HG02943 (cell line): ENCODE data around the gene PRG3.
A peak's percentile ranks its signal among the peaks of the same experiment; 100 is the strongest.

Source experiments
- ATAC-seq: cut with Tn5 transposase; IDR thresholded peaks from one replicate; pipeline ENCODE4 v1.9.1; 2021; ENCODE audit warnings: mild to moderate bottlenecking, low read depth, moderate library complexity; ENCODE audit not compliant: unreplicated experiment

The PRG3 gene

GRCh38 chr11:57380975-57381374 is at the start of gene PRG3:
PRG3 (minus strand) TSS chr11:57381150; CDS start chr11:57380708, 442 bp downstream.
- no peak for ATAC-seq

GRCh38 chr11:57429946-57430345 is 49.0 kb upstream of the PRG3 start:
- no peak for ATAC-seq

GRCh38 chr11:57428643-57429042 is 47.7 kb upstream of the PRG3 start:
- ATAC-seq, result no peak

GRCh38 chr11:57427727-57428082 is 46.8 kb upstream of the PRG3 start:
- no peak for ATAC-seq

GRCh38 chr11:57426929-57427726 is 46.2 kb upstream of the PRG3 start, which contains the start of gene SLC43A3:
SLC43A3 (minus strand) TSS chr11:57427121; CDS start chr11:57426172, 949 bp downstream.
- peak; percentile 56 for ATAC-seq

- ATAC-seq, result peak; percentile 3
Measured at GRCh38 chr11:57426439-57426928, 45.5 kb upstream of the PRG3 start.

- ATAC-seq, result no peak
Measured at GRCh38 chr11:57425565-57426438, 44.9 kb upstream of the PRG3 start.

GRCh38 chr11:57424792-57425564 is 44.0 kb upstream of the PRG3 start:
- peak; percentile 88 for ATAC-seq

GRCh38 chr11:57424137-57424791 is 43.3 kb upstream of the PRG3 start:
- no peak for ATAC-seq

GRCh38 chr11:57422669-57423068 is 41.7 kb upstream of the PRG3 start:
- no peak for ATAC-seq

GRCh38 chr11:57421805-57422204 is 40.9 kb upstream of the PRG3 start:
- no peak for ATAC-seq

- no peak for ATAC-seq
Measured at GRCh38 chr11:57421066-57421465, 40.1 kb upstream of the PRG3 start.

GRCh38 chr11:57419146-57419545 is 38.2 kb upstream of the PRG3 start:
- ATAC-seq, result no peak

GRCh38 chr11:57418131-57418530 is 37.2 kb upstream of the PRG3 start:
- no peak for ATAC-seq

- no peak for ATAC-seq
Measured at GRCh38 chr11:57417056-57417455, 36.1 kb upstream of the PRG3 start.

- ATAC-seq, result no peak
Measured at GRCh38 chr11:57416436-57416835, 35.5 kb upstream of the PRG3 start.

GRCh38 chr11:57414612-57415212 is 33.8 kb upstream of the PRG3 start:
- no peak for ATAC-seq

- no peak for ATAC-seq
Measured at GRCh38 chr11:57413681-57414080, 32.7 kb upstream of the PRG3 start.

GRCh38 chr11:57410287-57410686 is 29.3 kb upstream of the PRG3 start:
- no peak for ATAC-seq
